Mammary epithelial cell (primary cell): ENCODE results near the gene GAPDH.

ENCODE experiments used
- CTCF ChIP-seq, 2 donors: IDR thresholded peaks in 1 of 2; conservative IDR thresholded peaks in 1 of 2; 2 replicates each; pipeline ENCODE4 v1.5.1; 2011 to 2012; ENCODE audit warnings: inconsistent platforms in 2 of 2, low read length in 2 of 2, mild to moderate bottlenecking in 2 of 2, control low read depth in 1 of 2, low read depth in 1 of 2; ENCODE audit not compliant: insufficient read depth in 1 of 2; ENCODE audit errors: extremely low read depth in 1 of 2
- EZH2 ChIP-seq: IDR thresholded peaks from 2 replicates; pipeline ENCODE4 v1.6.1; 2012; ENCODE audit warnings: low read length, inconsistent platforms, borderline replicate concordance

GRCh38 chr12:6523708-6524107 is 10.6 kb upstream of the GAPDH start:
- TF ChIP-seq CTCF (conservative IDR thresholded peaks at IDR 0.05 in 1 of 2, IDR thresholded peaks at IDR 0.05 in 1 of 2; ENCODE audit: extremely low read depth in 1 of 2, insufficient read depth in 1 of 2, low read depth in 1 of 2, low read length in 2 of 2) (no peak), EZH2 (no peak)
